GM23338 (cell line): ENCODE results near the gene MRPS22. TPM values are rescaled to one million over a fixed set of nuclear protein-coding genes. Genes with fewer than 3 reads are reported as not detected.

Experiments used
- ATAC-seq: fragments of 200-7000 bp; cut with Tn5 transposase; 3 replicates; pipeline ENCODE4 v1.9.1; 2020
- DNase-seq: peaks from one replicate; pipeline ENCODE4 v3.0.0-alpha.2; 2015; ENCODE audit warnings: low spot score
- H2AFZ ChIP-seq: fragments of 200-600 bp; sonication (generic); 2 replicates; pipeline ENCODE4 v1.8.0; 2016; ENCODE audit warnings: antibody characterized with exemption, mild to moderate bottlenecking, moderate library complexity
- H3F3A ChIP-seq: fragments of 200-600 bp; sonication (generic); replicated peaks from 2 replicates; pipeline ENCODE4 v1.8.0; 2017; ENCODE audit warnings: antibody characterized with exemption, mixed run types, low read depth
- H3K27ac ChIP-seq: fragments of 200-600 bp; sonication (generic); 2 replicates; pipeline ENCODE4 v1.6.1; 2016; ENCODE audit warnings: low read depth
- H3K27me3 ChIP-seq: fragments of 200-600 bp; sonication (generic); 2 replicates; pipeline ENCODE4 v1.8.0; 2016; ENCODE audit warnings: mild to moderate bottlenecking, mixed run types, moderate library complexity; ENCODE audit not compliant: insufficient read depth
- H3K36me3 ChIP-seq: fragments of 200-600 bp; sonication (generic); 2 replicates; pipeline ENCODE4 v1.8.0; 2016; ENCODE audit warnings: mild to moderate bottlenecking; ENCODE audit not compliant: insufficient read depth
- H3K4me1 ChIP-seq: fragments of 200-600 bp; sonication (generic); 2 replicates; pipeline ENCODE4 v1.8.0; 2016; ENCODE audit warnings: mild to moderate bottlenecking, moderate library complexity; ENCODE audit not compliant: insufficient read depth
- H3K4me2 ChIP-seq: fragments of 200-600 bp; sonication (generic); 2 replicates; pipeline ENCODE4 v1.7.1; 2017; ENCODE audit warnings: mixed run types
- H3K4me3 ChIP-seq: fragments of 200-600 bp; sonication (generic); 2 replicates; pipeline ENCODE4 v1.6.1; 2016; ENCODE audit warnings: mixed run types
- H3K79me2 ChIP-seq: fragments of 200-600 bp; sonication (generic); replicated peaks from 2 replicates; pipeline ENCODE4 v1.8.0; 2017; ENCODE audit warnings: mild to moderate bottlenecking; ENCODE audit not compliant: insufficient read depth
- H3K9me2 ChIP-seq: fragments of 200-600 bp; sonication (generic); 2 replicates; pipeline ENCODE4 v1.8.0; 2017; ENCODE audit not compliant: insufficient read depth
- H4K20me1 ChIP-seq: fragments of 200-600 bp; sonication (generic); replicated peaks from 2 replicates; pipeline ENCODE4 v1.8.0; 2017; ENCODE audit warnings: mild to moderate bottlenecking; ENCODE audit not compliant: insufficient read depth
- H3K27ac Mint-ChIP-seq: 2 replicates; pipeline ENCODE4 v1.8.0; 2020; ENCODE audit warnings: inconsistent platforms, mild to moderate bottlenecking, moderate library complexity, mixed read lengths
- H3K27me3 Mint-ChIP-seq: 3 replicates; pipeline ENCODE4 v1.8.0; 2022; ENCODE audit warnings: low read depth, mild to moderate bottlenecking, moderate library complexity, mixed read lengths, inconsistent platforms; ENCODE audit not compliant: insufficient read depth, poor library complexity
- H3K36me3 Mint-ChIP-seq: 3 replicates; pipeline ENCODE4 v1.8.0; 2021; ENCODE audit warnings: low read depth, mild to moderate bottlenecking, inconsistent platforms, moderate library complexity, mixed read lengths
- H3K4me1 Mint-ChIP-seq: 3 replicates; pipeline ENCODE4 v1.8.0; 2020; ENCODE audit warnings: mild to moderate bottlenecking, inconsistent platforms, mixed read lengths
- H3K4me3 Mint-ChIP-seq: 3 replicates; pipeline ENCODE4 v1.8.0; 2021; ENCODE audit warnings: moderate library complexity, mild to moderate bottlenecking, inconsistent platforms, mixed read lengths
- H3K9me3 Mint-ChIP-seq: 3 replicates; pipeline ENCODE4 v1.8.0; 2020; ENCODE audit warnings: moderate library complexity, mild to moderate bottlenecking, inconsistent platforms, mixed read lengths
- CTCF ChIP-seq, 2 experiments: fragments of 200-600 bp in 1 of 2; sonication (generic) in 1 of 2; conservative IDR thresholded peaks; 2 replicates each; pipeline versions ENCODE4 v1.5.1 to v1.6.1; 2016 to 2017; ENCODE audit warnings: antibody characterized with exemption in 2 of 2, low read depth in 2 of 2, mild to moderate bottlenecking in 2 of 2, moderate library complexity in 1 of 2
- EZH2 ChIP-seq: fragments of 200-600 bp; sonication (generic); IDR thresholded peaks from one replicate; pipeline ENCODE4 v1.8.0; 2017; ENCODE audit warnings: antibody characterized with exemption, mild to moderate bottlenecking, low read depth; ENCODE audit not compliant: unreplicated experiment
- EZH2phosphoT487 ChIP-seq: fragments of 200-600 bp; sonication (generic); IDR thresholded peaks from one replicate; pipeline ENCODE4 v1.8.1; 2018; ENCODE audit warnings: antibody characterized with exemption; ENCODE audit not compliant: unreplicated experiment
- JUNB ChIP-seq: IDR thresholded peaks from one replicate; pipeline ENCODE4 v1.6.1; 2016; ENCODE audit warnings: antibody characterized with exemption; ENCODE audit not compliant: unreplicated experiment
- REST ChIP-seq: IDR thresholded peaks from one replicate; pipeline ENCODE4 v1.6.1; 2018; ENCODE audit warnings: antibody characterized with exemption; ENCODE audit not compliant: unreplicated experiment
- STAT1 ChIP-seq: IDR thresholded peaks from one replicate; pipeline ENCODE4 v1.6.1; 2016; ENCODE audit warnings: antibody characterized with exemption; ENCODE audit not compliant: unreplicated experiment
- ZNF331 ChIP-seq: fragments of 250-450 bp; sonication (Bioruptor Pico); IDR thresholded peaks from 2 replicates; pipeline ENCODE4 v1.5.0; 2020; ENCODE audit warnings: low read depth, mild to moderate bottlenecking, moderate library complexity
- polyA plus RNA-seq: library from polyadenylated mRNA; unstranded; fragments of >200 nt; fragmentation: Nextera tagmentation; extraction: Ambion mirVana; gene quantifications from 2 replicates; pipeline ENCODE4 v1.2.1, GENCODE V29; 2016
- total RNA-seq: library from RNA; depleted of rRNA; stranded (reverse); fragments of >200 nt; shearing (Covaris generic); gene quantifications from 2 replicates; pipeline ENCODE4 v1.2.3, GENCODE V29; 2014
- TF ChIP-seq, protein P1 (sequence below): fragments of 250-450 bp; sonication (Bioruptor Pico); IDR thresholded peaks from 2 replicates; pipeline ENCODE4 v1.5.0; 2020; ENCODE audit warnings: mild to moderate bottlenecking, moderate library complexity

The MRPS22 gene
- total and polyA plus RNA-seq, 2 experiments from 2014 or later = 58.4 to 65.6 TPM

DNA sequence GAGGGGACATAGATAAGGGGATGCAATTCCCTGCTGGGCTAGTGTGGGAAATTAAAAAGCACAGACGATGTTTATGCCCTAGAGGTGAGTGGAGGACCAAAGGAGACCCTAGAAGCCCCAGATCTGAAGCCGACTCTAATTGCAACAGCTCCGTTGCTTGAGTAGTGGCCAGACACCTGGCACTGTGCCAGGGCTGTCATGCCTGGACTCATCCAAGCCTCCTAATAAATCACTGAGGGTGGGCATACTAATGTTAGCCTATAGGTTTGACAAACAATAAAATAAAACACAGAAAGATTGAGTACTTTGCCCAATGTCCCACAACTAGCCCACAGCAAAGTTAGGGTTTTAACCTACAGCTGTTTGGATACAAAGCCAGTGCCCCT, 25.4 kb upstream of the MRPS22 start:
- no peak overlapping the region for H3K4me3 ChIP-seq
- TF ChIP-seq STAT1 (no peak), ZNF331 (CRISPR knock-in tag) (no peak), EZH2 (no peak), JUNB (no peak), REST (no peak), CTCF (conservative IDR thresholded peaks at IDR 0.05; ENCODE audit: low read depth in 2 of 2) (no peak), EZH2phosphoT487 (no peak)
- TF ChIP-seq, protein P1, sequence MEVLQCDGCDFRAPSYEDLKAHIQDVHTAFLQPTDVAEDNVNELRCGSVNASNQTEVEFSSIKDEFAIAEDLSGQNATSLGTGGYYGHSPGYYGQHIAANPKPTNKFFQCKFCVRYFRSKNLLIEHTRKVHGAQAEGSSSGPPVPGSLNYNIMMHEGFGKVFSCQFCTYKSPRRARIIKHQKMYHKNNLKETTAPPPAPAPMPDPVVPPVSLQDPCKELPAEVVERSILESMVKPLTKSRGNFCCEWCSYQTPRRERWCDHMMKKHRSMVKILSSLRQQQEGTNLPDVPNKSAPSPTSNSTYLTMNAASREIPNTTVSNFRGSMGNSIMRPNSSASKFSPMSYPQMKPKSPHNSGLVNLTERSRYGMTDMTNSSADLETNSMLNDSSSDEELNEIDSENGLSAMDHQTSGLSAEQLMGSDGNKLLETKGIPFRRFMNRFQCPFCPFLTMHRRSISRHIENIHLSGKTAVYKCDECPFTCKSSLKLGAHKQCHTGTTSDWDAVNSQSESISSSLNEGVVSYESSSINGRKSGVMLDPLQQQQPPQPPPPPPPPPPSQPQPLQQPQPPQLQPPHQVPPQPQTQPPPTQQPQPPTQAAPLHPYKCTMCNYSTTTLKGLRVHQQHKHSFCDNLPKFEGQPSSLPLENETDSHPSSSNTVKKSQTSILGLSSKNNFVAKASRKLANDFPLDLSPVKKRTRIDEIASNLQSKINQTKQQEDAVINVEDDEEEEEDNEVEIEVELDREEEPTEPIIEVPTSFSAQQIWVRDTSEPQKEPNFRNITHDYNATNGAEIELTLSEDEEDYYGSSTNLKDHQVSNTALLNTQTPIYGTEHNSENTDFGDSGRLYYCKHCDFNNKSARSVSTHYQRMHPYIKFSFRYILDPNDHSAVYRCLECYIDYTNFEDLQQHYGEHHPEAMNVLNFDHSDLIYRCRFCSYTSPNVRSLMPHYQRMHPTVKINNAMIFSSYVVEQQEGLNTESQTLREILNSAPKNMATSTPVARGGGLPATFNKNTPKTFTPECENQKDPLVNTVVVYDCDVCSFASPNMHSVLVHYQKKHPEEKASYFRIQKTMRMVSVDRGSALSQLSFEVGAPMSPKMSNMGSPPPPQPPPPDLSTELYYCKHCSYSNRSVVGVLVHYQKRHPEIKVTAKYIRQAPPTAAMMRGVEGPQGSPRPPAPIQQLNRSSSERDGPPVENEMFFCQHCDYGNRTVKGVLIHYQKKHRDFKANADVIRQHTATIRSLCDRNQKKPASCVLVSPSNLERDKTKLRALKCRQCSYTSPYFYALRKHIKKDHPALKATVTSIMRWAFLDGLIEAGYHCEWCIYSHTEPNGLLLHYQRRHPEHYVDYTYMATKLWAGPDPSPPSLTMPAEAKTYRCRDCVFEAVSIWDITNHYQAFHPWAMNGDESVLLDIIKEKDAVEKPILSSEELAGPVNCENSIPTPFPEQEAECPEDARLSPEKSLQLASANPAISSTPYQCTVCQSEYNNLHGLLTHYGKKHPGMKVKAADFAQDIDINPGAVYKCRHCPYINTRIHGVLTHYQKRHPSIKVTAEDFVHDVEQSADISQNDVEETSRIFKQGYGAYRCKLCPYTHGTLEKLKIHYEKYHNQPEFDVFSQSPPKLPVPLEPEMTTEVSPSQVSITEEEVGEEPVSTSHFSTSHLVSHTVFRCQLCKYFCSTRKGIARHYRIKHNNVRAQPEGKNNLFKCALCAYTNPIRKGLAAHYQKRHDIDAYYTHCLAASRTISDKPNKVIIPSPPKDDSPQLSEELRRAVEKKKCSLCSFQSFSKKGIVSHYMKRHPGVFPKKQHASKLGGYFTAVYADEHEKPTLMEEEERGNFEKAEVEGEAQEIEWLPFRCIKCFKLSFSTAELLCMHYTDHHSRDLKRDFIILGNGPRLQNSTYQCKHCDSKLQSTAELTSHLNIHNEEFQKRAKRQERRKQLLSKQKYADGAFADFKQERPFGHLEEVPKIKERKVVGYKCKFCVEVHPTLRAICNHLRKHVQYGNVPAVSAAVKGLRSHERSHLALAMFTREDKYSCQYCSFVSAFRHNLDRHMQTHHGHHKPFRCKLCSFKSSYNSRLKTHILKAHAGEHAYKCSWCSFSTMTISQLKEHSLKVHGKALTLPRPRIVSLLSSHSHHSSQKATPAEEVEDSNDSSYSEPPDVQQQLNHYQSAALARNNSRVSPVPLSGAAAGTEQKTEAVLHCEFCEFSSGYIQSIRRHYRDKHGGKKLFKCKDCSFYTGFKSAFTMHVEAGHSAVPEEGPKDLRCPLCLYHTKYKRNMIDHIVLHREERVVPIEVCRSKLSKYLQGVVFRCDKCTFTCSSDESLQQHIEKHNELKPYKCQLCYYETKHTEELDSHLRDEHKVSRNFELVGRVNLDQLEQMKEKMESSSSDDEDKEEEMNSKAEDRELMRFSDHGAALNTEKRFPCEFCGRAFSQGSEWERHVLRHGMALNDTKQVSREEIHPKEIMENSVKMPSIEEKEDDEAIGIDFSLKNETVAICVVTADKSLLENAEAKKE = no peak
- no peak overlapping the region for H2AFZ ChIP-seq
- peaks cover 7% of the 10 kb centered on the region; the same call in 1 of the 2 replicates for H3K4me1 ChIP-seq
- H3K79me2 ChIP-seq = no peaks in the 10 kb centered on the region
- H3K27ac Mint-ChIP-seq = no peak overlapping the region
- ATAC-seq (no peak), DNase-seq (no peak)
- no peaks in the 10 kb centered on the region; the same call in 2 of the 3 replicates for H3K36me3 Mint-ChIP-seq
- no peaks in the 10 kb centered on the region for H3K9me3 Mint-ChIP-seq
- H3K27me3 Mint-ChIP-seq = peaks cover 3% of the 10 kb centered on the region
- H3K4me2 ChIP-seq = no peak overlapping the region
- no peaks in the 10 kb centered on the region for H3F3A ChIP-seq
- no peaks in the 10 kb centered on the region for H3K27me3 ChIP-seq
- H3K4me1 Mint-ChIP-seq = peaks cover 7% of the 10 kb centered on the region
- no peak overlapping the region for H3K27ac ChIP-seq
- no peaks in the 10 kb centered on the region for H3K36me3 ChIP-seq
- H3K4me3 Mint-ChIP-seq = no peak overlapping the region
- H3K9me2 ChIP-seq = no peaks in the 10 kb centered on the region
- no peaks in the 10 kb centered on the region for H4K20me1 ChIP-seq
